ENCODE results near the gene AP1G2. TPM values are rescaled to one million over a fixed set of nuclear protein-coding genes. Genes with fewer than 3 reads are reported as not detected.

Gene AP1G2
- total and polyA plus RNA-seq, 2 of the 13 experiments (the other 11 are each of a cell fraction or from before 2014, with no cell fraction given): 96.9 to 611 TPM

DNA sequence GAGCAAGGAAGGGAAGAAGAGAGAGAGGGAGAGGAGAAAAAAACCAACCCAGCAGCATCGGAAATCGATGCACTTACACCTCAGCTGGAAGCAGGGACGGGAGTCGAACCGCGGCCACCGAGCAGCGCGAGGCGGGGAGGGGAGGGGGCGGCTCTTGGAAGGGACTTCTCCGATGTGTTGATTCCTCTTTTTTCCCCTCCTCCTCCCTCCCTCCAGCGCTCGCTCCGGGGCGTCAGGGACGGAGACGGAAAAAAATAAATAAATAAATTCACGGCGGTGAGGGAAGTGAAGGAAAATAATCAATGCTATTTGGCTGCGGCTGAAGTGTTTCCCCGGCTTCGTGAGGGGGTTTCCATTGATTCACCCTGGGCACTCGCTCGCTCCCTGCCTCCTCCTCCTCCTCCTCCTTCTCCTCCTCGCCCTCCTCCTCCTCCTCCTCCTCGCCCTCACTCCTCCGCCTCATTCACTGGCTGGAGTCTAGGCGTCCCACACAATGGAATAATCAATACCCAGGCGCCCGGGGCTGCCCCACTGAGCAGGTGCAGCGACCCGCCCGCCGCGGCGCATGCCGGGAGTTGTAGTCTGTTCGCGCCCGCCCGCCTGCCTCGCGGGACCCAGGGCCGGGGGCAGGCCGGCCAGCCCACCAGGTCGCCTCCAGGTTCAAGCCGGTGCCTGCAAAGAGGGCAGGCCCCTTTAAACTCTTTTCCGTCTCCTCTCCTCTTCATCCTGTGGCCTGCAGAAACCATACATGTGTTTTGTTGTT lies 16.1 kb downstream of the AP1G2 start, which contains the start of gene ZFHX2 (continued):
- peak; percentile 91 for TF ChIP-seq SNAI1 (CRISPR knock-in tag; IDR thresholded peaks at IDR 0.05; ENCODE audit: borderline replicate concordance)
- no peak; the same call in 1 of the 2 replicates for TF ChIP-seq ZNF350 (CRISPR knock-in tag; IDR thresholded peaks at IDR 0.05; ENCODE audit: borderline replicate concordance, low read depth)
- peak; percentile 91; the same call in 1 of the 2 replicates for TF ChIP-seq ZBTB20 (CRISPR knock-in tag; IDR thresholded peaks at IDR 0.05; ENCODE audit: borderline replicate concordance, low read depth)
- peak; percentile 96 for TF ChIP-seq ZNF224 (CRISPR knock-in tag; IDR thresholded peaks at IDR 0.05)
- no peak; the same call in 1 of the 2 replicates for TF ChIP-seq PITX1 (CRISPR knock-in tag; IDR thresholded peaks at IDR 0.05)
- no peak; the same call in 1 of the 2 replicates for TF ChIP-seq ZC3H4 (CRISPR knock-in tag; IDR thresholded peaks at IDR 0.05; ENCODE audit: borderline replicate concordance)
- TF ChIP-seq ZNF766 (CRISPR knock-in tag; IDR thresholded peaks at IDR 0.05; ENCODE audit: borderline replicate concordance): peak; percentile 69; the same call in 1 of the 2 replicates
- no peak; the same call in none of the 2 replicates for TF ChIP-seq SIX4 (CRISPR knock-in tag; IDR thresholded peaks at IDR 0.05)
- TF ChIP-seq, protein P1, sequence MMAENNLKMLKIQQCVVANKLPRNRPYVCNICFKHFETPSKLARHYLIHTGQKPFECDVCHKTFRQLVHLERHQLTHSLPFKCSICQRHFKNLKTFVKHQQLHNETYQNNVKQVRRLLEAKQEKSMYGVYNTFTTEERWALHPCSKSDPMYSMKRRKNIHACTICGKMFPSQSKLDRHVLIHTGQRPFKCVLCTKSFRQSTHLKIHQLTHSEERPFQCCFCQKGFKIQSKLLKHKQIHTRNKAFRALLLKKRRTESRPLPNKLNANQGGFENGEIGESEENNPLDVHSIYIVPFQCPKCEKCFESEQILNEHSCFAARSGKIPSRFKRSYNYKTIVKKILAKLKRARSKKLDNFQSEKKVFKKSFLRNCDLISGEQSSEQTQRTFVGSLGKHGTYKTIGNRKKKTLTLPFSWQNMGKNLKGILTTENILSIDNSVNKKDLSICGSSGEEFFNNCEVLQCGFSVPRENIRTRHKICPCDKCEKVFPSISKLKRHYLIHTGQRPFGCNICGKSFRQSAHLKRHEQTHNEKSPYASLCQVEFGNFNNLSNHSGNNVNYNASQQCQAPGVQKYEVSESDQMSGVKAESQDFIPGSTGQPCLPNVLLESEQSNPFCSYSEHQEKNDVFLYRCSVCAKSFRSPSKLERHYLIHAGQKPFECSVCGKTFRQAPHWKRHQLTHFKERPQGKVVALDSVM (CRISPR knock-in tag; IDR thresholded peaks at IDR 0.05): peak; percentile 64; the same call in 1 of the 2 replicates
- TF ChIP-seq NKX3-1 (CRISPR knock-in tag; IDR thresholded peaks at IDR 0.05): peak; percentile 86; the same call in 1 of the 2 replicates
- TF ChIP-seq, protein P2, sequence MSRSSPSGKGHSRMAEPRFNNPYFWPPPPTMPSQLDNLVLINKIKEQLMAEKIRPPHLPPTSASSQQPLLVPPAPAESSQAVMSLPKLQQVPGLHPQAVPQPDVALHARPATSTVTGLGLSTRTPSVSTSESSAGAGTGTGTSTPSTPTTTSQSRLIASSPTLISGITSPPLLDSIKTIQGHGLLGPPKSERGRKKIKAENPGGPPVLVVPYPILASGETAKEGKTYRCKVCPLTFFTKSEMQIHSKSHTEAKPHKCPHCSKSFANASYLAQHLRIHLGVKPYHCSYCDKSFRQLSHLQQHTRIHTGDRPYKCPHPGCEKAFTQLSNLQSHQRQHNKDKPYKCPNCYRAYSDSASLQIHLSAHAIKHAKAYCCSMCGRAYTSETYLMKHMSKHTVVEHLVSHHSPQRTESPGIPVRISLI (CRISPR knock-in tag; IDR thresholded peaks at IDR 0.05; ENCODE audit: borderline replicate concordance): no peak; the same call in 1 of the 2 replicates
- TF ChIP-seq RFX5 (IDR thresholded peaks at IDR 0.05; ENCODE audit: low read depth, low read length): no peak
- TF ChIP-seq RAD21 (CRISPR knock-in tag; IDR thresholded peaks at IDR 0.05): peak; percentile 41
- peak; percentile 94 for TF ChIP-seq ZNF816 (CRISPR knock-in tag; IDR thresholded peaks at IDR 0.05; ENCODE audit: borderline replicate concordance)
- no peak for TF ChIP-seq KLF11 (CRISPR knock-in tag; IDR thresholded peaks at IDR 0.05)
- peak; percentile 87 for TF ChIP-seq ZNF563 (CRISPR knock-in tag; IDR thresholded peaks at IDR 0.05)
- peak; percentile 96 for TF ChIP-seq ZNF546 (CRISPR knock-in tag; conservative IDR thresholded peaks at IDR 0.05)
- TF ChIP-seq CHCHD3 (CRISPR knock-in tag; IDR thresholded peaks at IDR 0.05): peak; percentile 91
- TF ChIP-seq NFIB (CRISPR knock-in tag; IDR thresholded peaks at IDR 0.05; ENCODE audit: borderline replicate concordance): no peak
- TF ChIP-seq, protein P3, sequence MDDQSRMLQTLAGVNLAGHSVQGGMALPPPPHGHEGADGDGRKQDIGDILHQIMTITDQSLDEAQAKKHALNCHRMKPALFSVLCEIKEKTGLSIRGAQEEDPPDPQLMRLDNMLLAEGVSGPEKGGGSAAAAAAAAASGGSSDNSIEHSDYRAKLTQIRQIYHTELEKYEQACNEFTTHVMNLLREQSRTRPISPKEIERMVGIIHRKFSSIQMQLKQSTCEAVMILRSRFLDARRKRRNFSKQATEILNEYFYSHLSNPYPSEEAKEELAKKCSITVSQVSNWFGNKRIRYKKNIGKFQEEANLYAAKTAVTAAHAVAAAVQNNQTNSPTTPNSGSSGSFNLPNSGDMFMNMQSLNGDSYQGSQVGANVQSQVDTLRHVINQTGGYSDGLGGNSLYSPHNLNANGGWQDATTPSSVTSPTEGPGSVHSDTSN (CRISPR knock-in tag; IDR thresholded peaks at IDR 0.05; ENCODE audit: borderline replicate concordance): no peak
- TF ChIP-seq ZBTB21 (CRISPR knock-in tag; IDR thresholded peaks at IDR 0.05): 0 out of 2 replicates have a peak, but pooled peaks have one; percentile 30
- TF ChIP-seq, protein P4, sequence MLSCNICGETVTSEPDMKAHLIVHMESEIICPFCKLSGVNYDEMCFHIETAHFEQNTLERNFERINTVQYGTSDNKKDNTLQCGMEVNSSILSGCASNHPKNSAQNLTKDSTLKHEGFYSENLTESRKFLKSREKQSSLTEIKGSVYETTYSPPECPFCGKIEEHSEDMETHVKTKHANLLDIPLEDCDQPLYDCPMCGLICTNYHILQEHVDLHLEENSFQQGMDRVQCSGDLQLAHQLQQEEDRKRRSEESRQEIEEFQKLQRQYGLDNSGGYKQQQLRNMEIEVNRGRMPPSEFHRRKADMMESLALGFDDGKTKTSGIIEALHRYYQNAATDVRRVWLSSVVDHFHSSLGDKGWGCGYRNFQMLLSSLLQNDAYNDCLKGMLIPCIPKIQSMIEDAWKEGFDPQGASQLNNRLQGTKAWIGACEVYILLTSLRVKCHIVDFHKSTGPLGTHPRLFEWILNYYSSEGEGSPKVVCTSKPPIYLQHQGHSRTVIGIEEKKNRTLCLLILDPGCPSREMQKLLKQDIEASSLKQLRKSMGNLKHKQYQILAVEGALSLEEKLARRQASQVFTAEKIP (CRISPR knock-in tag; IDR thresholded peaks at IDR 0.05; ENCODE audit: borderline replicate concordance): no peak
- TF ChIP-seq, protein P5, sequence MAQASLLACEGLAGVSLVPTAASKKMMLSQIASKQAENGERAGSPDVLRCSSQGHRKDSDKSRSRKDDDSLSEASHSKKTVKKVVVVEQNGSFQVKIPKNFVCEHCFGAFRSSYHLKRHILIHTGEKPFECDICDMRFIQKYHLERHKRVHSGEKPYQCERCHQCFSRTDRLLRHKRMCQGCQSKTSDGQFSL (CRISPR knock-in tag; IDR thresholded peaks at IDR 0.05): peak; percentile 65; the same call in 1 of the 2 replicates
